Astrocyte of the spinal cord (primary cell): ENCODE measurements around the gene NXPH1.

Source experiments
- DNase-seq: peaks from one replicate; pipeline ENCODE4 v3.0.0; 2011; ENCODE audit warnings: low read depth, low spot score
- H3K4me3 ChIP-seq: 2 replicates; pipeline ENCODE4 v1.5.1; 2011; ENCODE audit warnings: low read depth, mild to moderate bottlenecking, low read length, moderate library complexity
- CTCF ChIP-seq: IDR thresholded peaks from 2 replicates; pipeline ENCODE4 v1.5.1; 2012; ENCODE audit warnings: low read depth, mild to moderate bottlenecking, low read length, inconsistent platforms
- in situ Hi-C: cut with HindIII; loops from 2 replicates; pipeline ENCODE4 v1.10.0; 2017; ENCODE audit warnings: low sequenced_read_pairs

NXPH1 gene

GRCh38 chr7:8615019-8615418, 181.6 kb downstream of the NXPH1 start:
- no peak for TF ChIP-seq CTCF
- no peak overlapping the region for H3K4me3 ChIP-seq
- DNase-seq: no peak
- in situ Hi-C loops: no loop called here

GRCh38 chr7:8618441-8619070, 185.1 kb downstream of the NXPH1 start:
- in situ Hi-C loops: no loop called here
- TF ChIP-seq CTCF: no peak
- no peak overlapping the region for H3K4me3 ChIP-seq
- no peak for DNase-seq

- H3K4me3 ChIP-seq: no peak overlapping the region
- no peak for DNase-seq
- no peak for TF ChIP-seq CTCF
- in situ Hi-C loops: no loop called here
These were observed 186.8 kb downstream of the NXPH1 start for GRCh38 chr7:8620169-8620568.

GRCh38 chr7:8625612-8626011, 192.2 kb downstream of the NXPH1 start:
- in situ Hi-C loops: no loop called here
- H3K4me3 ChIP-seq: no peak overlapping the region
- no peak for TF ChIP-seq CTCF
- no peak for DNase-seq

GRCh38 chr7:8627325-8627724, 193.9 kb downstream of the NXPH1 start:
- in situ Hi-C loops: no loop called here
- no peak overlapping the region for H3K4me3 ChIP-seq
- DNase-seq: no peak
- no peak for TF ChIP-seq CTCF

GRCh38 chr7:8628656-8629055, 195.2 kb downstream of the NXPH1 start:
- in situ Hi-C loops: no loop called here
- no peak overlapping the region for H3K4me3 ChIP-seq
- no peak for TF ChIP-seq CTCF
- DNase-seq: no peak

- TF ChIP-seq CTCF: no peak
These were observed 196.1 kb downstream of the NXPH1 start for GRCh38 chr7:8629504-8629903.

More at GRCh38 chr7:8629504-8629903, 196.1 kb downstream of the NXPH1 start:
- no peak overlapping the region for H3K4me3 ChIP-seq
- in situ Hi-C loops: no loop called here
- DNase-seq: no peak
